ENCODE data around the gene ERGIC1.
A peak's percentile ranks its signal among the peaks of the same experiment; 100 is the strongest.
"Not testable (repeated sequence)": the region's sequence is repeated elsewhere in the genome, so short reads cannot be mapped to it uniquely, and the experiment has no call there.

The ERGIC1 gene

DNA sequence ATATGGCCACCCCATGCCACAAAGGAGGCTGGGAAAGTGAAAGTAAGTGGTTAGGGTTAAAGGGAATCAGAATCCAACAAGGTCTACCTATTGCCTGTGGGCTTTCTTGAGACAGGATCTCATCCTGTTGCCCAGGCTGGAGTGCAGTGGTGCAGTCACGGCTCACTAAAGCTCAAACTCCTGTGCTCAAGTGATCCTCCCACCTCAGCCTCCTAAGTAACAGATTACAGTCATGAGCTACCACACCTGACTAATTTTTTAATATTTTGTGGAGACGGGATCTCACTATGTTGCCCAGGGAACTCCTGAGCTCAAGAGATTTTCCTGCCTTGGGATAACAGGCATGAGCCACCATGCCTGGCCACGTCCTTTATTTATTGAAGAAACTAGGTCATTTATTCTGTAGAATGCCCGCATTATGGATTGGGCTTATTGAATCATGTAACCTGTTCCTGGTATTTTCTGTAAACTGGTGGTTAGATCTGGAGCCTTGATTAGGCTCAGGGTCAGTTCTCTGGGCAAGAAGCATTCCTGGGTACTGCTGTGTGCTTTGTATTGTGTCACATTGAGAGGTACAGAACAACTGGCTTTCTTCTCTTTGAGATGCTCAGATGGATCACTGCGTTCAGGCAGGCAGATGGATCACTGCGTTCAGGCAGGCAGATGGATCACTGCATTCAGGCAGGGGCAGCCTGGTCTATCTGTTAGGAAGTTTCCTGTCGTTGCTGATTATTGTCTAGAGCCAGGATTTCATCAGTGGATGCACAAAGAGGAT lies 41.6 kb downstream of the ERGIC1 start:
- peak in 2 of 56 donors; percentile 13 to 29 for DNase-seq

DNA sequence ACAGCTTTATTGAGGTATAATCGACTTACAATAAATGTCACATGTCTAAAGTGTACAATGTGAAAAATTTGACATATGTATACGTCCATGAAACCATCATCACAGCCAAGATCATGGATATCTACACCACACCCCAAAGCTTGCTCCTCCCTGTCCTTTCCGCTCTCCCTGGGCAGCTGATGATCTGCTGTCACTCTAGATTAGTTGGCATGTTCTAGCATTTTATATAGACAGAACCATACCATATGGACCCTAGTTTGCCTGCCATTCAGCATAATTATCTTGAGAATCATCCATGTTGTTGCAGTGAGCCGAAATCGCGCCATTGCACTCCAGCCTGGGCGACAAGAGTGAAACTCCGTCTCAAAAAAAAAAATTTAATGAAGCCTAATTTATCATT lies 42.5 kb downstream of the ERGIC1 start:
- DNase-seq, result no peak

DNA sequence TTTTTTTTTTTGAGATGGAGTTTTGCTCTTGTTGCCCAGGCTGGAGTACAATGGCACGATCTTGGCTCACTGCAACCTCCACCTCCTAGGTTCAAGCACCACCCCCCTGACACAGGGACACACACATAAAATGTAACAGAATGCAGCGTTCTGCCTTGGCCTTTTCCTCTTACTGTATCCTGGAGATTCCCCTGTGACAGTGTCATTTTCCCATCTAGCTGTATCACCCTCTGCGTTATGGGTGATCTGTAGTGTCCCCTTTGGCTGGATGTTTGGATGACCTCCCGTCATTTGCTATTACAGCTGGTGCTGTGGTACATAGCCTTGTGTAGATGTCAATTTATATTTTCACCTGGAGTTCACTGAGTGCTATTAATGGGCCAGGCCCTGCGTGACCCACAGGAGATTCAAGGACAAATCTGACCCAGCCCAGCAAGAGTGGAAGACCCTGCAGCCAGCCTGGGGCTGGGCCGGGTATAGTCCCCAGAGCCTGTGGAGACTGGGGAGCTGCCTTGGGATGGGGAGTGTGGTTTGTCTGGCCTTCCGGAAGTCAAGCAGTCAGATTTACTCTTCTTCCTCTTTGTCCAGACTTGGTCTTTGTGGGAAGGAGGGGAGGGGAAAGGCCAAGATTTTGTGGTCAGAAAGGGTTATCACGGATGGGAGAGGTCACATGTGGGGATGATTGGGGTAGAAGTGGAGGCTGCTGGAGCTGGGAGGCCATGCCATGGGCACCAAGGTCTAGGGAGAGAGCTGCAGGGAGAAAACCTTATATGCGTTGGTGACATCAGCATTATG lies 43.6 kb downstream of the ERGIC1 start:
- DNase-seq, result peak in 2 of 56 donors; percentile 6 to 19

DNA sequence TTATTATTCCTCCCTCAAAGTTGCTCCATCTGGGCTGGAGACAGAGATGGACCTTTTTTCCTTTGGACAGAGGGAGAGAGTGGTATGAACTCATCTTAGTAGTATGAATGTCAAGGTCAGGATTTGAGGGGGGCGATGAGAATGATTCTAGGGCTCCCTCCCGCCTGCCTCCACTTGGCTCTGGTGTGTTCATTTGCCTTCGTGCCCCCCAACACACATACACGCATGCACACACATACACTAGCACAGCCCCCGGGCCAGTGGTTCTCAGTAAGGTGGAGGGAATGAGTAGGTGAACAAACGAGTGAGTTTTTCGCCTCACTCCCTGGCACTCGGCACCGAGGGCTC lies 44.5 kb downstream of the ERGIC1 start:
- DNase-seq, result no peak

DNA sequence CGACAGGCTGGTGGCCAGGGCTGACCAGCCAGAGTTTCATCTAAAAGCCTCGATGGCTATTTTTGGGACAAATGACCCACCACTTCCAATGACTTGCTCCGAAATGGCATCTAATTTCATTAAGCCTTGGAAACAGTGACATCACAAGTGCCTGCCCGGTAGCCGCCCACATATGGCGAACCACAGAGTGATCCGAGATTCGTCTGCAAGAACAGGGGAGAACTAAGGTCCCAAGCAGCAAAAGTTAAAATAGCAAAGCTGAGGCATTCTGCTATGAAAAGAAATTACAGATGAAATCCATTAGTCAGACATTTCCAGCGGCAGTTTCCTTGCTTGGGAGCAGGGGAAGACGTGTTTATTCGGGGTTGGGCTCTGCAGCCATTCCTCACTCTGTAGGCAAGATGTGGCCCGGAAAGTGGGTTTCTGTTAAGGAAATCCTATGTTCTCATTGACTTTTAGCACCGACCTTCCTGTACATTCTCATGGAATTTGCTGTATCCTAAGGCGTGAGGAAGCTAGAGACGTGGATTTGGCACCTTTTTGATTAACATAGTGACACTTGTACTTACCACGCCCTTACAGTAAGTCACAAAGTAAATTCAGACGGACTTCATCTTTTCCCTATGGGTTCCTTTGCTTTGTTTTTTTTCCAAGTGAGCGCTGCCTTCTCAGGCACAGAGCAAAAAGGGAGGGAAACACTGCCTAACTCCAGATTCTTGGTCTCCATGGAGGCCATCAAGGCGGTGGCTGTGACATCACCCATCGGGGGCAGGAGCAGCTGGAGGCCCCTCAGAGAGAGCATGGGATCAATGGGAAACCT lies 45.1 kb downstream of the ERGIC1 start:
- no peak for DNase-seq

DNA sequence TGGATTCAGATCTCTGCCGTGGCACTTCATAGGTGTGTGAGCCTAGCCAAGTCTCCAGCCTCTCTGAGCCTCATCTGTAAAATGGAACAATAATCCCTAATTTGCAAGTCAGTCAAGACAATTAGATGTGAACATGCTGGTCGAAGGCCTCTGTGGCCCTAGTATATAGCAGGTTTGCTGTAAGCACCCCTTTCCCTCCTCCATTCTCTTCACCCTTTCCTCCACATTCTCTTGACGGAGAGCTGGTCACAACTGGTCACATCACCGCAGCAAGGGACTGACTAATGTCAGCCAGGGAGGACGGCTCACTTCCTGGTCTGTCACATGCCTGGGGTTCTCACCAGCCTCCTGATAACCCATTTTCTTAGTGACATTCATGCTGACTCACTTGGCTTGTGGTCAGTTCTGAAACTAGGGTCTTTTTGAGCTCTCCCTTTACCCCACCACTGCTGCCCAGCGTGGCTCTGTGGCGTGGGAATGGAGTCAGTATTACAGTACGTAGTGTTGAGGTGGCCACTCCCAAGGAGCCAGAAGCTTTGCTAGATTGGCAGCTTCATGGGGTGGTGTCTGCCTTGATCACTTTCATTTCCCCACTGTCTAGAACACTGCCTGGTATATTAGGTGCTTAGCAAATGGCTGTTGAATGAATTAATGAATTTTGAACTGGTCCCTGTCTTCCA lies 47.8 kb downstream of the ERGIC1 start:
- peak in 1 of 56 donors; percentile 19 for DNase-seq

DNA sequence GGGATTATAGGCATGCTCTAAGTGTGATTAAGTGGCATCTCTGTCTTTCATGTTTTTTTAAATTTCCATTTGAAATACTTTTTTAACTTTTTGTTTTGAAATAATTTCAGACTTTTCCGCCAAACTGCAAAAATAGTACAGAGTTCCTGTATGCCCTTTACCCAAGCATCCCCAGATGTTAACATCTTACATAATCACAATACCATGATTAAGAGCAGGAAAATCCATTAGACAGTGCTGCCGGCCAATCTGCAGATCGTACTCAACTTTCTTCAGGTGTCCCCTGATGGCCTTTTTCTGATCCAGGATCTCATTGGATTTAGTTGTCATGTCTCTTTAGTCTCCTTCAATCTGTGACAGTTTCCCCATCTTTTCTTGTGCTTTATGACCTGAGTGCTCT lies 49.0 kb downstream of the ERGIC1 start:
- DNase-seq, result no peak

DNA sequence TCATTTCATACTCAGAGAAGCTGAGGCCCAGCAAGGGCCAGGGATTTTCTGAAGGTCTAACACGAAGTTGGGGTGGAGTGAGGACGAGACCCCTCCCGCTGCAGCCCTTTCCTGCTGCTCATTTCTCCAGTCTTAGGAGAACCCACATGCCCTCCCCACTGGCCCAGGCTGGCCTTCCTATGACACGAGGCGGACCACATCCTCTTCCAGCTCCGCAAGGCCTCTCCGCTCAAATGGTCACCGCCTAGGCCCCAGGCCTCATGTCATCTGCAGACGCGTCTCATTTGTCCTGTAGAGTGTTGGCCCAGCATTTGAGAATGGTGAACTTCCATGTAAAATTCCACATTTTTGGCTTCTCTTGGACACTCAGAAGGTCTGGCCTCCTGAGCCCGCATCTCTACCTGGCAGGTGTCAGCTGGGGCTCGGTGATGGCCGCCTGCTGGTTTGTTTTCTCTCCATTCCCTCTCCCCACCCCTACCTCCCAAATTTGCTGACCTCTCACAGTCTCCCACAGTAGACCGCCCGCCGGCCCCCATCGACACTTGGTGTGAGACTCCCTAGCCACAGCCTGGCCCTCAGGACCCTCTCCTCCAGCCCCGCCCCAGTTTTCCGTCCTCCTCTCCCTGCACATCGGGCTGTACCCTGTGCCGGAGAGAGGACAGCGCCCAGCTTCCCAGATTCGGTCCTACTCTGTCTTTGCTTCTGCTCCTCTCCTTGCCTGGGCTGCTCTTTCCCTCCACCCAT lies 51.7 kb downstream of the ERGIC1 start:
- DNase-seq, result peak in 9 of 56 donors; percentile 6 to 48 (median 36)

DNA sequence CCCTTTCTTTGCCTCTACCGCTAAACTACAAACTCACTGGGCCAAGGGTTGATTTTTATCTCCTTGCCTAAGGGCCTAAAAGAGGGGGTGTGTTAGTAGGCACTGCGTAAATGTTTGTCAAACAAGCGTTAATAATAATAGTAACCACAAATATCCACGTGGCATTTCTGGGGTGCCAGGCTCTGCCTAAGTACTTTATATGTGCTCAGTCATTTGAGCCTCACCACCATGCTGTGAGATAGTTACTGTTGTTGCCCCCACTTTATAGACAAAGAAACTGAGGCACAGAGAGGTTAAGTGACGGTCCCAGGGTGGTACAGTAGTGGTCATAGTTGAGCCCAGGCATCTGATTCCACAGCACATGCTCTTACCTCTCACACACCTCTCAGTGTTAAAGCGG lies 52.4 kb downstream of the ERGIC1 start:
- no peak for DNase-seq

DNA sequence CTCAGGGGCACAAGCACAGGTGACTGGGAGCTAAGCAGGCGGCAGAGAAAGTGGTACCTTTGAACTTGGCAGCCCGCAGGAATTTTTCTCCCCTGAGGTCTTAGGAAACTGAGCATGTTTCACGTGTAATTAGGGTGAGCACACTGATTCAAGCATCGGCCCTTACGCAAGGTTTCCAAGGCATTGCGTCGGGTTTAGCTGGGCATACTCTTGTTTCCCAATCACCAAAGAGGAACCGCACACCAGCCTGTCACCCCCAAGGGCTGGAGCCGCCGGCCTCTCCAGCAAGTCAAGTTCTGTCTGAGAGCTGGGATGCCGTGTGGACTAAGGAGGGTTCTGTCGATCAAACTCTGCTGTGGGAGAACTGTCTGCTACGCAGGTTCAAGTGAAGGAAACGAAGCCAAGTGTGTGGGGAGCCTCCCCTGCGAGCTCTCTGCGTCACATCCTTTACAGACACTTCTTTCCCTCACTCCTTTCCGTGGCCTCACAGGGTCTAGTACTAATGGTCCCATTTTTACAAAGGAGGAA lies 53.0 kb downstream of the ERGIC1 start:
- DNase-seq, result peak in 22 of 56 donors; percentile 18 to 72 (median 37)

DNA sequence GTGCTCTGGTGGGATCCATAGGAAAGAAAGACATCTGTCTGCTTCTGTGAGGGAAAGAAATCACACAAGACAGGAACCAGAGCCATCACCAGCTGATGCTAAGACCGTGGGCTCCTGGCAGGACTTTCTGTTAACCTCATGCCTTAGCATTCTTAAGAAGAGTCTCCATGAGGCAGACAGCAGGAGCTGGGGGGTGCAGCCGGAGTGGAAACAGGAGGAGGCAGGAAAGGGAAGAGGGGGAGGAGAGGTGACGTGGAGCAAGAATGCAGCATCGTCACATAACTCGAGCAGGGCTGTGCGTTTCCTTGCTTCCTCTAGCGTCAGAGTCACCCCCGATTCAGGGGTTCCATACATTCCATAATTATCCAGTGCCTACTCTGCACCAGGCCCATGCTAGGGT lies 53.6 kb downstream of the ERGIC1 start:
- peak in 8 of 56 donors; percentile 17 to 40 (median 26) for DNase-seq

DNA sequence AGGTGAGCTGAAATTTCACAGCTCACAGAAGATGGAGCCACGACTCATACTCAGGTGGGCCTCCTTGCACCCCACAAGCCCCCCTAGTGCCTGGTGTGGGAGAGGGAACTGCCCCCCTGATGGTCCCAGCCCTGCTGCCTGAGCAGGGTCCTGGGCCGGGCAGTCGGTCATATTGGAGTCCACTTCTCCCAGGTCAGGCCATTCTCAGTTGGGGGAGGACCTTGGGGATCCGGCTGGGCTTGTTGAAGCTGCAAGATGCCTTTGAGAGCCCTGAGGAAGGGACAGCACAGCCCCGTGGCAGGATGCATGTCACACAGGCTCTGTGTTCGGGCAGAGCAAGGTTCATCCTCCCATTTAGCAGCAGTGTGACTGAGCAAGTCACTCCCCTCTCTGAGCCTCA lies 56.6 kb downstream of the ERGIC1 start:
- no peak for DNase-seq

DNA sequence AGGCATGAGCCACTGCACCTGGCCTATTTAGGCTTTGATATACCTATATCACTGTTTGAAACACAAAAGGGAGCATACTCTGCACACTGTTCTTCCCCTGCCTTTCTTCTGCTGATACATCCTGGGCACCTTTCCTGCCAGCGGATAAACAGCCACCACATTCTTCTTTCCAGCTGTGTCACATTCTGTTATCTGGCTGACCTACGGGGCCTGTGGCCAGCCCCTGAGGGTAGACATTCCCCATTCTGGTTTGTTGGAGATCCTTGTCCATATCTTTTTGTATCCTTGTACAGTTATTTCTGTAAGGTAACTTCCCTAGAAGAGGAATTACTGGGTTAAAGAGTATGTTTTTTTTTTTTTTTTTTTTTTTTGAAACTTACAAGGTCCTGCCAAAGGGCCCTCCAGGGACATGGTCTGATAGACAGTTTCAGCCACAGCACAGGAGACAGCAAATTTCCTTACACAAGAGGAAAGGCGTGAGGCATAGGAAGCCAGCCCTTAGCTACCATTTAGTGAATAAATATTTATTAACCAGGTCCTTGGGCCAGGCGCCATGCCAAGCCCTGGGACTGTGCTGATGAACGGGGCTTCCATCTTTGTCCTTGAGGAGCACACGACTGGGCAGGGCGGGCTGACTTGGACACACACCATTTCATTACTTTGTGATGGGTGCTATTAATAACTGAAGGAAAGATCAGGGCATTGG lies 57.8 kb downstream of the ERGIC1 start:
- no peak for DNase-seq

DNA sequence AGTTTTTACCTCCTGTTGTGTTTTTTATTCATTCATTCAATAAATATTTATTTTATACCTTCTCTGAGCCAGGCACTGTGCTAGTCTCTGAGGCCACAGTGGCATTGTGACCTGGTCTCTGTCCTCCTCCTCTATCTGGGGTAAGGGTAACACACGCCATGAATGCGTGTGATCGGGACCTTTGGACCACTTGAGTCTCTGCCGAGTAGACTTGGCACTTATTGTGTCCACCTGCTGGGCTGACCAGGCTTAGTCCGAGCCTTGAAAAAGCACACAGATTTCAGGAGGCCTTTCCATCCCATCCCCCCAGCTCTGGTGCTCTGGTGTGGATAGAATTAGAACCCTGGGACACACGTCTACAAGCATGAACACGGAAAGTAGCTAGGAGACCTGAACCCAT lies 58.7 kb downstream of the ERGIC1 start:
- peak in 1 of 56 donors; percentile 12 for DNase-seq

DNA sequence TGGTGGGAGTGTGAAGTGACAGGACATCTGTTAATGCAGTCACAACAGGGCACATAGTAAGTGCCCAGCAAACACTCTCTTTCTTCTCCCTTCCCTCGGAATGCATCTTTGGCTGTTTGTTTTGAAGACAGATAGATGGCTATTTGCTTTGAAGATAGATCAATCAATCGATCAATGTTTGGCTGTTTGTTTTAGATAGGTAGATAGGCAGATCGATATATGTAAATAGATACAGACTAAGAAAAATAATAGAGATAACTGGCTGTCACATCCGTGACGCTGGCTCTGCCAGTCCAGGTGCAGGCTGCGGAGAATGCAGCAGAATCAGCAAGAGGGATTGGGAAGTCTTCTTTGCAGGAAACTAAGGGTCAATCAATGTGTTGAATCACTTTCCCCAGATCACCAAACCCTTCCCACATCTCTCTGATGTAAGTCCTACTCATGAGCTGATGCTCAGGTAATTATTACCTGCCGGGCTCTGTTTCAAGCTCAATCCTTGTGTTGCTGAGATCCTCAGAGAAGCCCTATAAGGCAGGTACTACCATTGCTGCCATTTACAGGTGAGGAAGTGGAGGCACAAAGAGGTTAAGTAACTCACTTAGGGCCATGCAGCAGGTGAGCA lies 60.8 kb downstream of the ERGIC1 start:
- DNase-seq, result no peak

DNA sequence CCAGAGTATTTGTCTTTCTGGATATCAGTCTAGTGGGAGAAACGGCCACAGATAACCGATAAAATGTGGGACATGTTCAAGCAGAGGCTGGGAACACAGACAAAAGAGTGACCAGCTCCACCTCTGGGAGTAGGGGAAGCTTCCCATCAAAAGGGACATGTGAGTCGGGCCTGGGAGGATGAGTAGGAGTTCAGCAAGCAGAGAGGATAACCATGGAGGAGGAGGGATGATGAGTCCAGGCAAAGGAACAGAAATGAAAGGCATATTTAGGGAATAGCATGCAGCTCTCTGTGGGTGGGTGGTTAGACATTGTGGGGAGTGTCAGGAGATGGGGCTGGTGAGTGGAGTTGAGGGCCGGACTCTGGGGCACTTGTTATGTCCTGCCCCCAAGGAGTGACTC lies 61.5 kb downstream of the ERGIC1 start:
- no peak for DNase-seq

DNA sequence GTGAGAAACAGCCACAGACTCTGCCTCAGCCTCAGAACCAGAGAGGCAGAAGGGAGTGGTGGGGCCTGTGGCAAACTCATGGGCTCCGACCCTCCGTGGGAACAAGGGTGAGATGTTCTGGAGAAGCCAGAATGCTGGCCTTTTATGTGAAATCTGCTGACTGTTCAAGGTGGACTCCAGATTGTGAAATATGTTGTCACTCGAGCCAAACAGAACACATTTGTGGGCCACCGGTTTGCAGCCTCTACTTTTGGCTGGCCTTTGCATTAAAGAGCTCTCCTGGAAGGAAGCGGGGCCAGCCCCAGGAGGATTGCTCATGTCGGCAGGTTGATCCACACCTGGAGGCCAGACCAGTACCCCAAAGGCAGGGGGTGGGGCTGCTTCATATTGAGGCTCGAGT lies 62.4 kb downstream of the ERGIC1 start:
- no peak for DNase-seq

DNA sequence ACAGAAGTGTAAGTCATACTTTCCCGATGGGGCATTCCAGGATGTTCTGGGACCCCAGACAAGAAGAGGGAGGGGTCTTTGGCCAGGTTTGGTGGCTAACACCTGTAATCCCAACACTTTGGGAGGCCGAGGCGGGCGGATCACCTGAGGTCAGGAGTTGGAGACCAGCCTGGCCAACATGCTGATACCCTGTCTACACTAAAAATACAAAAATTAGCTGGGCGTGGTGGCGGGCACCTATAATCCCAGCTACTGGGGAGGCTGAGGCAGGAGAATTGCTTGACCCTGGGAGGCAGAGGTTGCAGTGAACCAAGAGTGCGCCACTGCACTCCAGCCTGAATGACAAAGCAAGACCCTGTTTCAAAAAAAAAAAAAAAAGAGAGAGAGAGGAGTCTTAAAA lies 63.0 kb downstream of the ERGIC1 start:
- DNase-seq, result not testable (repeated sequence)

Measured in amygdala (tissue), 56 donors.